ENCODE data around the gene RSAD1.

RSAD1 gene

GRCh38 chr17:50495217-50495823 lies 16.7 kb downstream of the RSAD1 start:
- DNase-seq (ENCODE audit: low spot score), result no peak

GRCh38 chr17:50495918-50496317 lies 17.3 kb downstream of the RSAD1 start:
- no peak for DNase-seq (ENCODE audit: low spot score)

GRCh38 chr17:50498021-50498874 lies 19.6 kb downstream of the RSAD1 start:
- DNase-seq (ENCODE audit: low spot score), result no peak

GRCh38 chr17:50499270-50499669 lies 20.6 kb downstream of the RSAD1 start:
- DNase-seq (ENCODE audit: low spot score), result no peak

GRCh38 chr17:50499721-50500120 lies 21.1 kb downstream of the RSAD1 start:
- no peak for DNase-seq (ENCODE audit: low spot score)

GRCh38 chr17:50501054-50501453 lies 22.4 kb downstream of the RSAD1 start:
- no peak for DNase-seq (ENCODE audit: low spot score)

- no peak for DNase-seq (ENCODE audit: low spot score)
Measured at GRCh38 chr17:50502301-50502990, 23.8 kb downstream of the RSAD1 start.

- DNase-seq (ENCODE audit: low spot score), result no peak
Measured at GRCh38 chr17:50505591-50506130, 27.0 kb downstream of the RSAD1 start.

- no peak for DNase-seq (ENCODE audit: low spot score)
Measured at GRCh38 chr17:50506298-50506697, 27.6 kb downstream of the RSAD1 start.

GRCh38 chr17:50507871-50508572 lies 29.4 kb downstream of the RSAD1 start, which contains the start of gene MYCBPAP:
Gene MYCBPAP (plus strand): TSS chr17:50508439. CDS start chr17:50508675, 236 bp downstream.
- no peak for DNase-seq (ENCODE audit: low spot score)

GRCh38 chr17:50508573-50509460 lies 30.2 kb downstream of the RSAD1 start:
- no peak for DNase-seq (ENCODE audit: low spot score)

- DNase-seq (ENCODE audit: low spot score), result no peak
Measured at GRCh38 chr17:50511058-50511457, 32.4 kb downstream of the RSAD1 start.

- no peak for DNase-seq (ENCODE audit: low spot score)
Measured at GRCh38 chr17:50513495-50513894, 34.8 kb downstream of the RSAD1 start.

GRCh38 chr17:50514388-50514787 lies 35.7 kb downstream of the RSAD1 start:
- DNase-seq (ENCODE audit: low spot score), result no peak

GRCh38 chr17:50514936-50515702 lies 36.5 kb downstream of the RSAD1 start:
- no peak for DNase-seq (ENCODE audit: low spot score)

GRCh38 chr17:50517011-50517410 lies 38.4 kb downstream of the RSAD1 start:
- DNase-seq (ENCODE audit: low spot score), result no peak

- DNase-seq (ENCODE audit: low spot score), result no peak
Measured at GRCh38 chr17:50517504-50518383, 39.1 kb downstream of the RSAD1 start.

GRCh38 chr17:50518384-50519023 lies 39.8 kb downstream of the RSAD1 start:
- no peak for DNase-seq (ENCODE audit: low spot score)
